ENCODE data around the gene ANKS1A.

Gene ANKS1A

GRCh38 chr6:35054106-35054742, 165.2 kb downstream of the ANKS1A start:
- no peak for DNase-seq (ENCODE audit: low spot score)

GRCh38 chr6:35054743-35055130, 165.7 kb downstream of the ANKS1A start:
- no peak for DNase-seq (ENCODE audit: low spot score)

- DNase-seq (ENCODE audit: low spot score) = no peak
Measured at GRCh38 chr6:35055891-35056290, 166.8 kb downstream of the ANKS1A start.

- no peak for DNase-seq (ENCODE audit: low spot score)
Measured at GRCh38 chr6:35056952-35057351, 167.9 kb downstream of the ANKS1A start.

- no peak for DNase-seq (ENCODE audit: low spot score)
Measured at GRCh38 chr6:35057449-35058357, 168.6 kb downstream of the ANKS1A start.

GRCh38 chr6:35058358-35058675, 169.3 kb downstream of the ANKS1A start:
- DNase-seq (ENCODE audit: low spot score) = no peak

- no peak for DNase-seq (ENCODE audit: low spot score)
Measured at GRCh38 chr6:35058865-35059522, 169.9 kb downstream of the ANKS1A start.

GRCh38 chr6:35059596-35060345, 170.7 kb downstream of the ANKS1A start:
- DNase-seq (ENCODE audit: low spot score) = no peak

- DNase-seq (ENCODE audit: low spot score) = no peak
Measured at GRCh38 chr6:35061102-35061615, 172.1 kb downstream of the ANKS1A start.

- DNase-seq (ENCODE audit: low spot score) = no peak
Measured at GRCh38 chr6:35061651-35062410, 172.8 kb downstream of the ANKS1A start.

- no peak for DNase-seq (ENCODE audit: low spot score)
Measured at GRCh38 chr6:35062676-35063574, 173.9 kb downstream of the ANKS1A start.

GRCh38 chr6:35063701-35064280, 174.7 kb downstream of the ANKS1A start:
- DNase-seq (ENCODE audit: low spot score) = no peak

- DNase-seq (ENCODE audit: low spot score) = no peak
Measured at GRCh38 chr6:35064290-35064689, 175.2 kb downstream of the ANKS1A start.

GRCh38 chr6:35064757-35065440, 175.8 kb downstream of the ANKS1A start:
- DNase-seq (ENCODE audit: low spot score) = no peak

- no peak for DNase-seq (ENCODE audit: low spot score)
Measured at GRCh38 chr6:35065441-35065800, 176.4 kb downstream of the ANKS1A start.

- no peak for DNase-seq (ENCODE audit: low spot score)
Measured at GRCh38 chr6:35065870-35066269, 176.8 kb downstream of the ANKS1A start.

GRCh38 chr6:35067234-35067633, 178.2 kb downstream of the ANKS1A start:
- no peak for DNase-seq (ENCODE audit: low spot score)

- DNase-seq (ENCODE audit: low spot score) = no peak
Measured at GRCh38 chr6:35068206-35068605, 179.2 kb downstream of the ANKS1A start.

- DNase-seq (ENCODE audit: low spot score) = no peak
Measured at GRCh38 chr6:35068644-35069043, 179.6 kb downstream of the ANKS1A start.

All from hepatic stellate cell (primary cell).